HUDEP-2 (cell line): ENCODE measurements around the gene WDR45B.
"Not testable (repeated sequence)": the region's sequence is repeated elsewhere in the genome, so short reads cannot be mapped to it uniquely, and the experiment has no call there.

ENCODE experiments used
- DNase-seq, 76 experiments: peaks; one replicate each; lab custom pipeline; 2025; ENCODE audit not compliant: unreplicated experiment in 76 of 76; lab: John Stamatoyannopoulos, UW

Gene WDR45B

GRCh38 chr17:82658796-82659452 lies 10.7 kb upstream of the WDR45B start:
- DNase-seq = no peak

- no peak for DNase-seq
These were observed 10.1 kb upstream of the WDR45B start for GRCh38 chr17:82658331-82658730.

- no peak for DNase-seq
These were observed 9.7 kb upstream of the WDR45B start for GRCh38 chr17:82657926-82658325.

- DNase-seq = no peak
These were observed 8.0 kb upstream of the WDR45B start for GRCh38 chr17:82656266-82656665.

GRCh38 chr17:82655523-82655922 lies 7.3 kb upstream of the WDR45B start:
- DNase-seq = no peak

GRCh38 chr17:82655038-82655479 lies 6.8 kb upstream of the WDR45B start:
- no peak for DNase-seq

- not testable (repeated sequence) for DNase-seq
These were observed 6.4 kb upstream of the WDR45B start for GRCh38 chr17:82654611-82655010.

GRCh38 chr17:82653651-82654528 lies 5.6 kb upstream of the WDR45B start:
- DNase-seq = no peak

- DNase-seq = no peak
These were observed 2.5 kb upstream of the WDR45B start for GRCh38 chr17:82650723-82651122.

- no peak for DNase-seq
These were observed 1.4 kb upstream of the WDR45B start for GRCh38 chr17:82649501-82650261.

- peak in 7 of 76 experiments; percentile 27 to 52 (median 33) for DNase-seq
These were observed 593 bp upstream of the WDR45B start for GRCh38 chr17:82648742-82649331.

- DNase-seq = peak in 5 of 76 experiments; percentile 7 to 42 (median 27)
These were observed 565 bp downstream of the WDR45B start for GRCh38 chr17:82647593-82648164.

GRCh38 chr17:82645516-82645915 lies 2.7 kb downstream of the WDR45B start:
- DNase-seq = no peak

GRCh38 chr17:82644148-82644547 lies 4.1 kb downstream of the WDR45B start:
- DNase-seq = no peak

GRCh38 chr17:82642022-82642421 lies 6.2 kb downstream of the WDR45B start:
- DNase-seq = no peak

GRCh38 chr17:82640036-82640435 lies 8.2 kb downstream of the WDR45B start:
- DNase-seq = no peak

GRCh38 chr17:82639628-82640027 lies 8.6 kb downstream of the WDR45B start:
- no peak for DNase-seq

GRCh38 chr17:82638183-82638773 lies 10.0 kb downstream of the WDR45B start:
- DNase-seq = no peak

- no peak for DNase-seq
These were observed 11.3 kb downstream of the WDR45B start for GRCh38 chr17:82636626-82637598.
